ENCODE results near the gene ERVK3-1.
"Not testable (repeated sequence)": the region's sequence is repeated elsewhere in the genome, so short reads cannot be mapped to it uniquely, and the experiment has no call there.

The ERVK3-1 gene

GRCh38 chr19:58346961-58347929 is 42.1 kb downstream of the ERVK3-1 start:
- DNase-seq: peak; percentile 93

GRCh38 chr19:58348080-58348479 is 42.9 kb downstream of the ERVK3-1 start:
- DNase-seq: not testable (repeated sequence)

- no peak for DNase-seq
These were observed 44.4 kb downstream of the ERVK3-1 start for GRCh38 chr19:58349590-58349989.

- no peak for DNase-seq
These were observed 45.1 kb downstream of the ERVK3-1 start for GRCh38 chr19:58350001-58350861.

GRCh38 chr19:58350871-58351557 is 45.8 kb downstream of the ERVK3-1 start:
- DNase-seq: no peak

GRCh38 chr19:58351558-58351878 is 46.3 kb downstream of the ERVK3-1 start:
- no peak for DNase-seq

- DNase-seq: no peak
These were observed 47.0 kb downstream of the ERVK3-1 start for GRCh38 chr19:58351990-58352755.

- no peak for DNase-seq
These were observed 47.8 kb downstream of the ERVK3-1 start, which contains the start of gene A1BG for GRCh38 chr19:58352760-58353671. A1BG (minus strand) TSS chr19:58353492; CDS start chr19:58353437, 55 bp downstream.

- no peak for DNase-seq
These were observed 48.7 kb downstream of the ERVK3-1 start for GRCh38 chr19:58353717-58354477.

- DNase-seq: no peak
These were observed 49.4 kb downstream of the ERVK3-1 start for GRCh38 chr19:58354478-58355030.

GRCh38 chr19:58355215-58355796 is 50.1 kb downstream of the ERVK3-1 start:
- no peak for DNase-seq

- DNase-seq: no peak
These were observed 51.0 kb downstream of the ERVK3-1 start for GRCh38 chr19:58355908-58356765.

- no peak for DNase-seq
These were observed 51.7 kb downstream of the ERVK3-1 start for GRCh38 chr19:58356766-58357480.

GRCh38 chr19:58357481-58358145 is 52.4 kb downstream of the ERVK3-1 start:
- DNase-seq: peak; percentile 49

GRCh38 chr19:58361900-58362271 is 56.7 kb downstream of the ERVK3-1 start:
- DNase-seq: no peak

- DNase-seq: peak; percentile 99
These were observed 57.3 kb downstream of the ERVK3-1 start, which contains the start of gene ZNF497 for GRCh38 chr19:58362272-58362994. ZNF497 (minus strand) TSS chr19:58362751; CDS start chr19:58357635, 5,116 bp downstream.
